ENCODE data around the gene CTTNBP2. TPM values are rescaled to one million over a fixed set of nuclear protein-coding genes. Genes with fewer than 3 reads are reported as not detected.

Gene CTTNBP2
- total RNA-seq, 1 experiment from 2014 or later, result 0.48 TPM

- peak; percentile 23 for DNase-seq (ENCODE audit: low read depth)
Measured at GRCh38 chr7:117825132-117825531, 48.1 kb downstream of the CTTNBP2 start.

- no peak for DNase-seq (ENCODE audit: low read depth)
Measured at GRCh38 chr7:117824592-117824991, 48.6 kb downstream of the CTTNBP2 start.

- no peak for DNase-seq (ENCODE audit: low read depth)
Measured at GRCh38 chr7:117819558-117819957, 53.7 kb downstream of the CTTNBP2 start.

GRCh38 chr7:117818232-117818631 lies 55.0 kb downstream of the CTTNBP2 start:
- DNase-seq (ENCODE audit: low read depth), result peak; percentile 22

- DNase-seq (ENCODE audit: low read depth), result no peak
Measured at GRCh38 chr7:117816727-117817126, 56.5 kb downstream of the CTTNBP2 start.

GRCh38 chr7:117811696-117812095 lies 61.5 kb downstream of the CTTNBP2 start:
- DNase-seq (ENCODE audit: low read depth), result no peak

GRCh38 chr7:117810642-117811512 lies 62.4 kb downstream of the CTTNBP2 start:
- DNase-seq (ENCODE audit: low read depth), result no peak

GRCh38 chr7:117809958-117810357 lies 63.3 kb downstream of the CTTNBP2 start:
- no peak for DNase-seq (ENCODE audit: low read depth)

GRCh38 chr7:117808910-117809705 lies 64.1 kb downstream of the CTTNBP2 start:
- no peak for DNase-seq (ENCODE audit: low read depth)

GRCh38 chr7:117808341-117808757 lies 64.9 kb downstream of the CTTNBP2 start:
- DNase-seq (ENCODE audit: low read depth), result peak; percentile 50

- no peak for DNase-seq (ENCODE audit: low read depth)
Measured at GRCh38 chr7:117807676-117808075, 65.6 kb downstream of the CTTNBP2 start.

- no peak for DNase-seq (ENCODE audit: low read depth)
Measured at GRCh38 chr7:117806011-117806410, 67.2 kb downstream of the CTTNBP2 start.

- DNase-seq (ENCODE audit: low read depth), result no peak
Measured at GRCh38 chr7:117805241-117805640, 68.0 kb downstream of the CTTNBP2 start.

- DNase-seq (ENCODE audit: low read depth), result no peak
Measured at GRCh38 chr7:117803476-117803875, 69.8 kb downstream of the CTTNBP2 start.

- no peak for DNase-seq (ENCODE audit: low read depth)
Measured at GRCh38 chr7:117802660-117803059, 70.6 kb downstream of the CTTNBP2 start.

GRCh38 chr7:117800841-117801240 lies 72.4 kb downstream of the CTTNBP2 start:
- no peak for DNase-seq (ENCODE audit: low read depth)

- no peak for DNase-seq (ENCODE audit: low read depth)
Measured at GRCh38 chr7:117800406-117800805, 72.8 kb downstream of the CTTNBP2 start.

GRCh38 chr7:117796889-117797288 lies 76.4 kb downstream of the CTTNBP2 start:
- DNase-seq (ENCODE audit: low read depth), result no peak

- DNase-seq (ENCODE audit: low read depth), result no peak
Measured at GRCh38 chr7:117793976-117794375, 79.3 kb downstream of the CTTNBP2 start.

GRCh38 chr7:117793521-117793920 lies 79.7 kb downstream of the CTTNBP2 start:
- no peak for DNase-seq (ENCODE audit: low read depth)

- no peak for DNase-seq (ENCODE audit: low read depth)
Measured at GRCh38 chr7:117791877-117792780, 81.1 kb downstream of the CTTNBP2 start.

- DNase-seq (ENCODE audit: low read depth), result peak; percentile 16
Measured at GRCh38 chr7:117790731-117791130, 82.5 kb downstream of the CTTNBP2 start.
